ENCODE results near the gene CMTR1.
"Not testable (repeated sequence)": the region's sequence is repeated elsewhere in the genome, so short reads cannot be mapped to it uniquely, and the experiment has no call there.

CMTR1 gene

GRCh38 chr6:37433657-37434271 lies 743 bp downstream of the CMTR1 start:
- DNase-seq (ENCODE audit: low read depth in 2 of 2): peak; percentile 20 to 22

DNA sequence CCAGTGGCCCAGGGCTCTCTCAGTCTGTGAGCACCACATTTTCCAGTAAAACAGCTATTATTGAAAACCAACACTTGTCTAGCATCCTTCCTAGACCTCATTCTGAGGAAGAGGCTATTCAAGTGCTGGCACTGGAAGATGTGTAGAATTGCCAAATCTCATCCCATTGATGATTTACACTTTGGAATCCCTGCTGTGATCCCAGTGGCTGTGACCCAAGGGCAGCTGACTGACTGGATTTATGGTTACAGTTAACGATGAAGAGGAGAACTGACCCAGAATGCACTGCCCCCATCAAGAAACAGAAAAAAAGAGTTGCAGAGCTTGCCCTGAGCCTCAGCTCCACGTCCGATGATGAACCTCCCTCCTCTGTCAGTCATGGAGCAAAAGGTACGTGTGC lies 2.4 kb downstream of the CMTR1 start:
- no peak for DNase-seq (ENCODE audit: low read depth in 2 of 2)

- DNase-seq (ENCODE audit: low read depth in 2 of 2): no peak
Measured at GRCh38 chr6:37435816-37436215, 2.8 kb downstream of the CMTR1 start.

DNA sequence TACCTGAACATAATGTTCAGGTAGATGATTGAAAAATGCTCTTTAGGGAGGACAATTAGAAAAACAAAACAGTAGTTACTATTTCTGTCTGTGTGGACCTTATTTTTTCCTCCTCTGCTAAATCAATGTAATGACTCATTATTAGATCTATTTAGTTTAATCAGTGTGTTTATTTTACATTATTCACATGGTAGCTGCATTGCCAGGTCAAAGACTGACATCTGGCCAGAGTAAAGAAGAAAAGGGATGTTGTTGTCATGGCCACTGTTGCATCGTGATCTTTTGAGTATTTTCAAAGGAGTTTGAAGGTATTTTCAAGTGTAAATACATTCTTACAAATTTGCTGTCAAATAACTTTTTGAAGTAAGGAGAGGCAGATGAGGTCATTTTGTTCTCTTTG lies 5.9 kb downstream of the CMTR1 start:
- DNase-seq (ENCODE audit: low read depth in 2 of 2): no peak

DNA sequence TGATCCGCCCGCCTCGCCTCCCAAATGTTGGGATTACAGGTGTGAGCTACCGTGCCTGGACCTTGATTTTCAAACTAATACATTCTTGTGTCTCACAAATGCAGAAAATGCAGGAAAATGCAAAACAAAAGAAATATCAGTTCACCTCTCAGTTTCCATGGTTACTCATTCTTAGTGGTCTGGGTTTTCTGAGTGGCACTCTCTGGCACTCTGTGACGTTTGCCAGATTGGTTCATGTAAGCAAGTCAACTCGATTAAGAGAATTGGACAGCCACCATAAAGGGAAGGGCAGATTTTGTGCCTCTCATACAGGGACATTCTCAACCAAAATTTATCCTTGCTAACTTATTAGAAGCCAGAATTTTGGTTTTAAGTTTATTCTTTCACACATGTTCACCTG lies 8.6 kb downstream of the CMTR1 start:
- DNase-seq (ENCODE audit: low read depth in 2 of 2): no peak

DNA sequence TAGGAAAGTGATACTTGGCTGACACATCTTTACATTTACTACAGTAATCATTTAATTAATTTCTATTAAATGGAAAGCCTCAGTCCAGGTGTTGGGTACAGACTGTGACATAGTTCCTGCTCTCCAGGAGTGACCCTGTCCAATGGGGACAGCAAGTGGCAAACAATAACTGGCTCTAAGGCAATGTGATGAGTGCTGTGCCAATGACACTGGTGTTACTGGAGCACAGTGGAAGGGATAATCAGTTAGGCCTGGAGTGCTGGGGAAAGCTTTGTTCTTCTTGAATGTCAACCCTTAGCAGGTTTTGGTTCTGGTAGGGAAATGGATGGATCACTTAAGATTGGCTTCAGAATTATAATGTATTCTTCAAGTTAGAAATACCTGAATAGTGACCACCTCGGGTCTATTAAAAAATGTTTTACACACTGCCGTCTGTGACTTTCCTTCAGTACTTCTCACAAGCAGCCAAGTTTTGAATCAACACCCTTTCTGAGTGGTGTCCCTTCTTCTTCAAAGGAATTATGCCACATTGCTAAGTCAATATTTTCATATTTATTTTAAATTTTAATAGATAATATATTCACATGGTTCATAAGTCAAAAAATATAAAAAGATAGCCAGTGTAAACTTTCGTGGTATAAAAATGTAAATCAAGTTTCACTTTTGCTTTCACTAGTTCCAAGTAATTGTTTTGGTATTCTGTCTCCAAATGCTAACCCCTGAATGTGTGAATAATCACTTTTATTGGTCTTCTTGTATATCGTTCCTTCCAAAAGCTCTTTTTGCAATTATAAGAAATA lies 9.6 kb downstream of the CMTR1 start:
- no peak for DNase-seq (ENCODE audit: low read depth in 2 of 2)

- not testable (repeated sequence) for DNase-seq (ENCODE audit: low read depth in 2 of 2)
Measured at GRCh38 chr6:37443216-37443542, 10.2 kb downstream of the CMTR1 start.

DNA sequence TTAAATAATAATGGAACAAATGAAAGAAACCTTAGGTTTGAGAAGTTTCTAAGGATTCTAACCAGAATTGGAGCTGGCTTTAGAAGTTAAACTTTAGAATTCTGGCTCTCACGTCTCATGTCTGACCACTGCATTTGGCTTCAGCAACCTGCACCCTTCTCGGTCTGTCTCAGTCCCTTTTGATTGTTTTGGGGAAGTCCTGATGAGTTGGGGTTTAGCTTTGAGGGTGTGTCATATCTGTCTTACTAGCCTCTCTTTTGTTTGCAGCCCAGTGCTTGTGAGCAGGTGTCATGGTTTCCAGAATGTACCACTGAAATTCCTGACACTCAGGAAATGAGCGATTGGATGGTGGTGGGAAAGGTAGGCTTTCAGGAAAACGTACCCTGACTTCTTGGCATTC lies 17.0 kb downstream of the CMTR1 start:
- no peak for DNase-seq (ENCODE audit: low read depth in 2 of 2)

DNA sequence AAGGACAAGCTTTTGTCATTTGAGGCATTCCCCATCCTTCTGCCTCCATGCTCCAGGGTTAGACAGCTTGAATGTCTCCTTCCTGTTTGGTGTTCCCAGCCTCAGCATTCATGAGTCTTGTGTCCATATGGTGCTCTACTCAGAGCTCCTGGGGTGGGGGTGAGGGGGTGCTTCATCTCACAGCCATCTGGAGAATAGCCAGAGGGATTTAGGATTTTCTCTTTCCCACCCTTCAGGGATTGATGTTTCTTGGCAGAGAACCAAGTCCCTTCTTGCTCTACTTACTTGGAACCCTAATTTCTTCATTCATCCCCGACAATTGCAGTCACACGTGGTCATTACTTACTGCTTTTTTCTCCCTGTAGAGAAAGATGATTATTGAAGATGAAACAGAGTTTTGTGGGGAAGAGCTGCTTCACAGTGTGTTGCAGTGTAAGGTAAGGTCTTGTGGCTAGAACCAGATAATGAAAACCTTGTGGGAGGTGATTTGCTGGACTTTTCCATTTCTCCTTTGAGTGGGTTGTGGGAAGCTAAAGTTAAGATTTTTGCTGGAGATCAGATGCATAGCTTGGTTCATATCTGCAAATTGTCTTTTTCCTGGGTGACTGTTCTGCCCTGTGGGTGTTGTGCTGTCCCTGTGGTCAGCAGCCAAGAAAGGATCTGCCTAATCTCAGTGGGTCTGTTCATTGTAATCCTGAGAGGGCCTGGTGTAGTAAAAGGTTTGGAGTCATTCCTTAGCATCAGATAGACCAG lies 18.6 kb downstream of the CMTR1 start:
- DNase-seq (ENCODE audit: low read depth in 2 of 2): no peak

DNA sequence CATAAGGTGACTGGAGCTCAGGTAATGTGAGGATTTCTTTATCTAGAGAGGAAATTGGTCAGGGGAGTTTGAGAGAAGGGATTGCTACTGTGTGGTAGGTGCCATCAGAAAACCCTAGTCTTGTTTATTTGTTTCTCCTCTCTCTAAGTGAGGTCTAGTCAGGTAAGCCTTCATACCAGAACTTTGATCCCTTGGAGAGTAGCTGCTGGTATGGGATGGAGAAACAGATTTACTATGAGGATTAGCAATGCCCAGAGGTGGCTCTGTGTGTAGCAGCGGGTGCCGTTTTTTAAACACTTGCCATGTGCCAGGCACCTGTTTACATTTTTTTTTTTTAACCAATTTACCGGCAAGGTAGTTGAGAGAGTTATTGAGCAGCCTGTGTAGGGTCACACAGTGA lies 19.5 kb downstream of the CMTR1 start:
- no peak for DNase-seq (ENCODE audit: low read depth in 2 of 2)

GRCh38 chr6:37454420-37455140 lies 21.6 kb downstream of the CMTR1 start:
- no peak for DNase-seq (ENCODE audit: low read depth in 2 of 2)

DNA sequence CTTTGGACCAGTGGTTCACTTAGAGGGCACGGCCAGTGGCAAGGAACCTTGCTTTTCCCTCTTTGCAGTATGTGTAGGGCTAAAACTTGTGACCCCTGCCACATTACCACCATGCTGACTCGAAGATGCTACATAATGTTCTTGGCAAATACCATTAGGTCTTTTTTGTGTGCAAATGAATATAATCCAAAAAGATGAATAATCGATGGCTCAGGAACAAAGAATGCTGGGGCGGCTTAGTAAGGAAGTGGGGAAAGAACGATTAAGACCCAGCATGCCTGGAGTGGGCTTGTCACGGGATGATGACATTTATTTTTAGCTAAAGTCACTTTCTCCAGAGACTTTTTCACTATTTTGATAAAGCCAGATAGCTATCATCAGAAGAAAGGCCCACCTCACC lies 23.1 kb downstream of the CMTR1 start:
- DNase-seq (ENCODE audit: low read depth in 2 of 2): no peak

- no peak for DNase-seq (ENCODE audit: low read depth in 2 of 2)
Measured at GRCh38 chr6:37456816-37457560, 24.0 kb downstream of the CMTR1 start.

GRCh38 chr6:37459981-37460800 lies 27.2 kb downstream of the CMTR1 start:
- DNase-seq (ENCODE audit: low read depth in 2 of 2): no peak

DNA sequence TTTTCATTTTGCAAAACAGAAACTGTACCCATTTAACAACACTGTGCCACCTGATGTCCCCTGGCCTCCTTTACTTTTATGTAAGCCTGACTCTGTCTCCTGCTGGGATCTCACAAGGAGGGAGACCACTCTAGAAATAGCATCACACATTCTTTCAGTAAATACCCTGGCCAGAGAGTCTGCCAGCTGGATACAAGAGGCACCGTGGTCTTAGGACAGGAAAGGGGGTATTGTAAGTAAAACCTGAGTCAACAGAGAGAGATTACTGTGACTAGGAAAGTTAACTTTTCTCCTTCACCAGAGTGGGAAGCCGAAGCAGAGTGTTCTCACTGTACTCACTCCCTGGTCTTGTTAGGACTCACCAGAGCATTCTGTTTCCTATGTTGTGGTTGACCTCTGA lies 27.8 kb downstream of the CMTR1 start:
- no peak for DNase-seq (ENCODE audit: low read depth in 2 of 2)

DNA sequence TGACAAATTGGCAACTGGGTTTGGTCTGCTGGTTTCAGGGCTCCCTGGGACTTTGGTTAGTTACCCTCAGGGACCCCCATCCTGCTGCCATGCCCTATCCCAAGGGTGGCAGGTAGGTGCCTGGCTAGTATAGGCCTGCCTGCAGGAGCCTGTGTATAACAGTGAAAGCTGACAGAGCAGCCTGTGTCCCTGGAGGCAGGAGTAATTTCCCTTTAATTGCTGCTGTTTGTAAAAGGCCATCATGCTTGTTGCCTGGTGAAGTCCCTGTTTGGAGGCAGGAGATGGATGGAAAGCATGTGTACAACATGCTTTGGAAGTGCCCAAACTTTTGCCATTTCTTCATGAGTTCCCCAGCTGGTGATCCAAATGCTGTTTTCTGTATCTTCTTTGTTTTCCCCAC lies 30.1 kb downstream of the CMTR1 start:
- DNase-seq (ENCODE audit: low read depth in 2 of 2): no peak

GRCh38 chr6:37467718-37468117 lies 34.7 kb downstream of the CMTR1 start:
- no peak for DNase-seq (ENCODE audit: low read depth in 2 of 2)

GRCh38 chr6:37473364-37474095 lies 40.5 kb downstream of the CMTR1 start:
- DNase-seq (ENCODE audit: low read depth in 2 of 2): no peak

- DNase-seq (ENCODE audit: low read depth in 2 of 2): no peak
Measured at GRCh38 chr6:37474316-37474715, 41.3 kb downstream of the CMTR1 start.

DNA sequence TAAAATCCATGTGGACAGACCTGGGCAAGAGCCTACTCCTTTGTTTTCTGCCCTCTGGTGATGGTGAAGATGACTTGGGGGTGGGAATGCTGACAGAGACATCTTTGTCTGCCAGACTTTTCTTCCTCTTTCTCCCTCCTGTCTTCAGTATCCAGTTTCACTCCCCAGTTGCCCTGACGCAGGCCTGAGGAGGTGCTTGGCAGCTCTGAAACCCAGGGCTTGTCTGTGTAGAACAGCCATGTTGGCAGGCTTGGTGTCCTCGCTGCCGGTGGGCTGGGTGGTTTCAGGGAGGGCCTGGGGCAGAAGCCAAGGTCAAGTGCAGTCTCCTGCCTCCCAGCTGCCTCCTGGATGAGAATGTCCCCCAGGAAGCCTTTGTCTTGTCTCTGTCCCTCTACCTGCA lies 44.2 kb downstream of the CMTR1 start:
- DNase-seq (ENCODE audit: low read depth in 2 of 2): no peak

All from activated CD4-positive, alpha-beta T cell treated with anti-CD3 and anti-CD28 coated beads for 24 hours (primary cell).